ENCODE measurements around the gene RASAL1.
A peak's percentile ranks its signal among the peaks of the same experiment; 100 is the strongest.
"Not testable (repeated sequence)": the region's sequence is repeated elsewhere in the genome, so short reads cannot be mapped to it uniquely, and the experiment has no call there.

Gene RASAL1

GRCh38 chr12:113161415-113162016, 26.0 kb upstream of the RASAL1 start:
- peak in 1 of 2 experiments; percentile 57 for DNase-seq

GRCh38 chr12:113159937-113160336, 24.4 kb upstream of the RASAL1 start:
- no peak for DNase-seq

GRCh38 chr12:113158439-113159203, 23.1 kb upstream of the RASAL1 start:
- no peak for DNase-seq

- no peak for DNase-seq
Observed at GRCh38 chr12:113157218-113157859, 21.8 kb upstream of the RASAL1 start.

GRCh38 chr12:113155646-113156045, 20.1 kb upstream of the RASAL1 start:
- DNase-seq, result no peak

GRCh38 chr12:113155060-113155459, 19.5 kb upstream of the RASAL1 start:
- DNase-seq, result no peak

GRCh38 chr12:113154351-113154973, 18.9 kb upstream of the RASAL1 start:
- DNase-seq, result no peak

GRCh38 chr12:113152835-113153814, 17.6 kb upstream of the RASAL1 start:
- DNase-seq, result peak in 1 of 2 experiments; percentile 63

GRCh38 chr12:113152196-113152834, 16.8 kb upstream of the RASAL1 start:
- DNase-seq, result no peak

GRCh38 chr12:113151655-113152054, 16.1 kb upstream of the RASAL1 start:
- no peak for DNase-seq

- DNase-seq, result peak in 1 of 2 experiments; percentile 26
Observed at GRCh38 chr12:113149361-113150150, 14.0 kb upstream of the RASAL1 start, which contains the start of gene CFAP73. TSS of gene CFAP73 (plus strand) at chr12:113149724. CDS start at chr12:113149858, 134 bp downstream.

- no peak for DNase-seq
Observed at GRCh38 chr12:113146999-113147398, 11.4 kb upstream of the RASAL1 start.

- DNase-seq, result no peak
Observed at GRCh38 chr12:113145720-113146551, 10.4 kb upstream of the RASAL1 start.

GRCh38 chr12:113144806-113145205, 9.2 kb upstream of the RASAL1 start:
- no peak for DNase-seq

GRCh38 chr12:113143959-113144358, 8.4 kb upstream of the RASAL1 start:
- no peak for DNase-seq

- no peak for DNase-seq
Observed at GRCh38 chr12:113142886-113143332, 7.3 kb upstream of the RASAL1 start.

GRCh38 chr12:113142173-113142885, 6.8 kb upstream of the RASAL1 start:
- DNase-seq, result no peak

GRCh38 chr12:113141716-113142115, 6.2 kb upstream of the RASAL1 start:
- DNase-seq, result not testable (repeated sequence)

GRCh38 chr12:113140706-113141105, 5.1 kb upstream of the RASAL1 start:
- DNase-seq, result no peak

Measured in SW 1271 (cell line).